G401 (cell line): ENCODE measurements around the gene KNSTRN. TPM values are rescaled to one million over a fixed set of nuclear protein-coding genes. Genes with fewer than 3 reads are reported as not detected.

ENCODE experiments used
- DNase-seq: peaks from one replicate; pipeline ENCODE4 v3.0.0-alpha.2; 2015; ENCODE audit warnings: low spot score
- in situ Hi-C: cut with HindIII; loops from 2 replicates; pipeline ENCODE4 v1.10.0; 2016; ENCODE audit warnings: low sequenced_read_pairs, mixed read lengths
- total RNA-seq: library from RNA; depleted of rRNA; stranded (reverse); fragments of >200 nt; shearing (Covaris generic); gene quantifications from 2 replicates; pipeline ENCODE4 v1.2.3, GENCODE V29; 2014; rRNA removed

Gene KNSTRN
- total RNA-seq, 1 experiment from 2014 or later = 146 TPM

DNA sequence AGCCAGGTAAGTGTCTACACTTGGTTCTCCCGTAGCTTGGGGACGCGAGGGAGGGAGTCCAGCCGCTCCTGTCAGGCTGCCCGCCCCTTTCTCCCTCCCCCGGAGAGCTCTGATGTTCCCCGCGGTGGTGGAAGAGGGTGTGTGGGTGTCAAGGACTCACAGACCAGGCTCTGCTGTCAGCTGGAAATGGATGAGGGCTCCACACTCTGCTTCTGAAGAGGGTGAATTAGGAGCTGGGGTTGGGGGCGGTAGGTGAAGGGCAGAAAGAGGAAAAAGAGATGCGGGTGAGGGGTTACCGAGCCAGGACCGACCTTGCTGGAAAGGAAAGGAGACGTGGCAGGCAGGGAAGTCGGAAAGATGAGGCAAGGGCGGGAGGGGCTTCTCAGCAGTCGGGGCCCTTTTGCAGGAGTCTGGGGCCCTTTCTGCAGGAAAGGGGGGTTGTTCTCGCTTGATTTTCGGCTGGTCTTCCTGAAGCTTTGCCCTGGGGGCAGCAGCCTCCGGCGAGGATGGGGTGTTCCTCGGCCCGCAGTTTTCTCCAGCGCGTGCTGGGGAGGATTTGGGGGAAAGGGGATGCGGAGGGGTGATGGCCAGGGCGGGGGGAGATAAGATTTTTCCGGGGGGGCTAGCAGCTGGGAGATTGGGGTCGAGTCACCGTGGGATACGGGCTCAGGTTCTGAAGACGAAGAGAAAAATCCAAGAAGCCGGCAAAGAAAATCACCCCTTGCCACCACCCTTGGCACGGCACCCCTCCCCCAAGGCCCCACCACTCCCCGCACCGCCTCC lies 57.6 kb downstream of the KNSTRN start:
- in situ Hi-C loops = no loop called here
- DNase-seq = peak; percentile 25

DNA sequence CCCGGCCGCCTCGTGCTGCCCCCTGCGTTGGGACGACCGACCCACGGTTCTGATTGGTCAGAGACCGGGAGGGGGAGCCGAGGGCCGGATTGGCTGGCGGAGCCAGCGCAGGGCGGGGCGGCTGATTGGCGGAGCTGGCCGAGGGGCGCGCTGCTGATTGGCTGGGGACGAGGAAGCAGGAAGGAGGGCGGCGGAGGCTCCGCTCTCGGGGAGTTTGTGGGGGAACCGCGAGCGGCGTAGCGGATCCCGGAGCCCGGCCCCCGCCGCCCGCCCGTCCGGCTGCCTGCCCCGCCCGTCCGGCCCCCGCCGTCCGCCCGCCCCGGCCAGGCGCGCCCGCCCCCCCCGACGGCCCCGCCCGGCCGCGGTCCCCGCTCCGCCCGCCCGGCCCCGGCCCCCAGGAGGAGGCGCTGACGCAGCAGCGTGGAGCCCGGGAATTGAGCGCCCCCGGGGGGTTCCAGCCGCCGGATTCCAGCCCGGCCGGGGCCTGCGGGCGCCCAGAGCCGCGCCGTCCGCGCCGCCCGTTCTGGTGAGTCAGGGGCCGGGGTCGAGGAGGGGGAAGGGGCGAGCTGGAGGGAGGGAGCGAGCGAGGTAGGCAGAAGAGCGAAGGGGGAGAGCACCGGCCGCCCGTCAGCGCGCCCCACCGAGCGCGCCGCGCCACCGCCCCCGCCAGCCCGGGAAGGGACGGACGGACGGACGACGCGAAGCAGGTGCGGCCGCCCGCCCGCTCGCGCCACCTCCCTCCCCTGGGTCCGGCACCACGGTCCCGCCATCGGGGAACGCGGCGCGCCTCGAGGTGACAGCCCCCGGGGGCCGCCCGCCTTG lies 58.4 kb downstream of the KNSTRN start, which contains the start of gene BAHD1:
TSS of gene BAHD1 (plus strand) at position 211 of the 822 bp plus-strand sequence. CDS start 17,512 bp downstream, outside the sequence.
- in situ Hi-C loops = no loop called here
- DNase-seq = peak; percentile 94

DNA sequence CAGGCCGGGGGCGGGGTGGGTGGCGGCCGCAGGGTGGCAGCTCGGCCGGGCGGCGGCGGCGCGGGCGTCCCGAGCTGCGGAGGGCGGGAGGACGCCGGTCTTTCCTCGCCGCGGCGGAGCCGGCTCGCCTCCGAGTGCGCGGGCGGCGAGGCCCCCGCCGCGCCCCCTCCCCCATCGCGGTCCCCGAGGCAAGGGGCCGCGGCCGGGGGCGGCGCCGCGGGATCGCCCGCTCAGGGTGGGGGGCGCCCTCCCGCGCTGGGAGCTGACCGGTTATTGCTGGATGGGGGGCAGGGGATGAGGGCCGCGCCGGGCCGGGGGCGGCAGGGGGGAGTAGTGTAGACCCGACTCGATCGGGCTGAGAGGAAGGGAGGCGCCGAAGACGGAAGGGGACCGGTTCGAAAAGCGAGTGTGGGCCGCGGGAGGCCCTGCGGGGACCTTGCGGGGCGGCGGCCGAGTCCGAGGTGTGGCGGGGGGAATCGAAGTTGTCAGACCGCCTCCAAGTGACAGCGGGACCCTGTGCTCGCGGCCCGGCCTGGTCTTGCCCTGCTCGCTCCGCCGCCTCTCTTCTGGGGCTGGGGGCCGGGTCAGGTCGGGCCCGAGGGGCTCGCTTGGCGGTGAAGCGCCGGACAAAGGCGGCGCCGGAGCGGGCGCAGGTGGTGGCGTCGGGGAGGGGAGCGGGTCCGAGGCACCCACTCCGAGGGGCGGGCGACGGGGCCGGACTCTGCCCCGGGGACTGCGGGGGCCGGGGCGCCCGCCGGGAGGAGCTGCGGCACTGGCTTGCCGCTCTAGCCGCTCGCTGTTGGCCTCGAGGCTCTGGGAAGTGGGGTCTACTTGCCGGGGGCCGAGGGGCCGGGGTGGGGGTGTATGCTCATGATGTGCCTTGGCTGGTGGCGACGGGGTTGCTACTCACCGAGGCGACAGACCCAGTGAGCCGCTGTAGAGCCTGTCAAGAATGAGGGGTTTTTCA lies 59.3 kb downstream of the KNSTRN start:
- DNase-seq = peak; percentile 38
- in situ Hi-C loops = no loop called here

DNA sequence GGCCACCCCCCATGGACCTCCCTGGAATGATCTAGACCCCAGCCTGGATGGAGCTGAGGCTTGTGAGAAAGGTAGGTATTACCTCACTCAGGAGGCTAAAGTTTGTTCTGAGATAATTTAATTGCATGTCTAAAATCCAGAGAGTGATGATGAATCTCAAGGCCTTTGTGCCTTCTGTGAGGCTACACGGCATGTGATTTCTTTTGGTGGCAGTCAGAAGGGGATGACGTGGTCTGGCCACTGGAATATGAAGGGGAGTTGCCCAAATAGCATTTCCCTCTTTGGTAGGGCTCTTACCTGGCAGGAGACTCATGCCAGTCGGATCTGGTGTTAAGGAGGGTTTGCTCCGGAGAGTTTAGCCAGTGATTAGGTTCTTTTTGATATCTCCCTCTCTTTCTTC lies 60.7 kb downstream of the KNSTRN start:
- DNase-seq = no peak
- in situ Hi-C loops = no loop called here

DNA sequence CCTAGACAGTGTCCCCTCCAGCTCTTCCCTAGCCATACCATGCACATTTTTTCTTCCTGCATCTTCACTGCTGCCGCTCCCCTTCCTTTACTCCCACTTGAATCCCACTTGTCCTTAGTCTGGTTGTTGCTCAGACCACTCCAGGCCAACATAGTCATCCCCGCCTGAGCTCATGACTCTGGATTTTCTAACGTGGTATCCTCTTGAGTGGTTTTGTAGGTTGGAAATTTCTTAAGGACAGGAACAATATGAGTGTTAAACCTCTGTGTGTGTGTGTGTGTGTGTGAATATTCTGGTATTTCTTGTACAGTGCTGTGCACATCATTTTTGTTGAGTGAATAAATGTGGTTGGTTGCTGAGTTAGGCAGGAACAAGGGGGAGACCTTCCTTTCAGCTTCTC lies 61.3 kb downstream of the KNSTRN start:
- DNase-seq = no peak
- in situ Hi-C loops = no loop called here

Other genes with a start within 250 kb of the KNSTRN start
- gene BUB1B, start 221.7 kb upstream of the KNSTRN start, total RNA-seq = 64.4 and 86.8 TPM in 2 replicates
- 1.8 TPM in 1 of 2 replicates, not detected in the other for gene PAK6, start 143.7 kb upstream of the KNSTRN start, total RNA-seq
- gene ANKRD63, start 99.7 kb upstream of the KNSTRN start, total RNA-seq = 8.4 and 14.9 TPM in 2 replicates
- 99.6 and 145 TPM in 2 replicates for gene PLCB2, start 74.8 kb upstream of the KNSTRN start, total RNA-seq
- 203 TPM in 2 replicates for gene INAFM2, start 59.0 kb upstream of the KNSTRN start, total RNA-seq
- gene CCDC9B, start 41.8 kb upstream of the KNSTRN start, total RNA-seq = 4.7 and 5.9 TPM in 2 replicates
- gene PHGR1, start 31.7 kb upstream of the KNSTRN start, total RNA-seq = not detected in 2 replicates
- 1.0 and 3.1 TPM in 2 replicates for gene DISP2, start 24.5 kb upstream of the KNSTRN start, total RNA-seq
- 91.8 and 111 TPM in 2 replicates for gene IVD, start 23.1 kb downstream of the KNSTRN start, total RNA-seq
- 33.8 and 37.2 TPM in 2 replicates for gene BAHD1, start 58.2 kb downstream of the KNSTRN start, total RNA-seq
- 5.8 and 6.5 TPM in 2 replicates for gene CHST14, start 88.3 kb downstream of the KNSTRN start, total RNA-seq
- gene CCDC32, start 182.3 kb downstream of the KNSTRN start, total RNA-seq = 41.9 and 66.4 TPM in 2 replicates
- 21.7 and 33.5 TPM in 2 replicates for gene RPUSD2, start 186.6 kb downstream of the KNSTRN start, total RNA-seq
- 38.4 and 40.6 TPM in 2 replicates for gene KNL1, start 211.5 kb downstream of the KNSTRN start, total RNA-seq